IMR-90 (cell line): ENCODE data around the gene IFI44L. TPM values are rescaled to one million over a fixed set of nuclear protein-coding genes. Genes with fewer than 3 reads are reported as not detected.

Experiments used
- ATAC-seq: fragments of 200-7000 bp; cut with Tn5 transposase; 2 replicates; pipeline ENCODE4 v1.9.1; 2020; ENCODE audit warnings: low read depth, mild to moderate bottlenecking, moderate library complexity
- BruUV-seq: library from RNA; stranded (reverse); fragments of 400-500 nt; replicated peaks from 2 replicates; lab custom pipeline; 2021; lab: Mats Ljungman, UMichigan
- CTCF ChIA-PET: fragments of 300-600 bp; formaldehyde crosslinking; extraction: SDS; loops from one replicate; lab custom pipeline; 2021; ENCODE audit warnings: antibody characterized with exemption; lab: Yijun Ruan, JAX
- POLR2A ChIA-PET: fragments of 300-600 bp; sonication (Branson Sonifier 250); formaldehyde crosslinking; loops from one replicate; lab custom pipeline; 2022; ENCODE audit warnings: antibody characterized with exemption; ENCODE audit not compliant: unreplicated experiment; lab: Charles Lee
- DNase-seq: peaks from one replicate; pipeline ENCODE4 v3.0.0; 2013
- H2AFZ ChIP-seq: replicated peaks from 2 replicates; pipeline ENCODE3; 2013; ENCODE audit warnings: low read length, mild to moderate bottlenecking; ENCODE audit not compliant: poor library complexity
- H2AK5ac ChIP-seq: 2 replicates; pipeline ENCODE4 v1.6.1; 2013; ENCODE audit warnings: low read depth, low read length, inconsistent platforms
- H2AK9ac ChIP-seq: replicated peaks from 2 replicates; pipeline ENCODE3; 2013; ENCODE audit warnings: mild to moderate bottlenecking, low read depth, low read length, moderate library complexity; ENCODE audit not compliant: poor library complexity
- H2BK120ac ChIP-seq: 2 replicates; pipeline ENCODE4 v1.6.1; 2013; ENCODE audit warnings: low read depth, low read length, inconsistent platforms
- H2BK15ac ChIP-seq: 3 replicates; pipeline ENCODE4 v1.6.1; 2013; ENCODE audit warnings: low read depth, low read length, inconsistent platforms
- H2BK20ac ChIP-seq: 2 replicates; pipeline ENCODE4 v1.6.1; 2013; ENCODE audit warnings: low read depth, mild to moderate bottlenecking, inconsistent platforms, low read length, moderate library complexity
- H2BK5ac ChIP-seq: 2 replicates; pipeline ENCODE4 v1.6.1; 2013; ENCODE audit warnings: mild to moderate bottlenecking, low read depth, low read length, inconsistent platforms; ENCODE audit not compliant: poor library complexity, severe bottlenecking
- H3K14ac ChIP-seq: replicated peaks from 2 replicates; pipeline ENCODE4 v1.6.1; 2013; ENCODE audit warnings: low read depth, low read length, inconsistent platforms
- H3K18ac ChIP-seq: 2 replicates; pipeline ENCODE4 v1.6.1; 2013; ENCODE audit warnings: low read depth, low read length, control low read depth
- H3K23ac ChIP-seq: 2 replicates; pipeline ENCODE4 v1.6.1; 2013; ENCODE audit warnings: low read depth, low read length, inconsistent platforms
- H3K27ac ChIP-seq: 2 replicates; pipeline ENCODE4 v1.5.1; 2013; ENCODE audit warnings: mild to moderate bottlenecking, control low read depth, low read length; ENCODE audit not compliant: insufficient read depth
- H3K27me3 ChIP-seq: 2 replicates; pipeline ENCODE4 v1.6.1; 2013; ENCODE audit warnings: low read length; ENCODE audit not compliant: control insufficient read depth, insufficient read depth
- H3K36me3 ChIP-seq: 2 replicates; pipeline ENCODE4 v1.6.1; 2013; ENCODE audit warnings: low read length, mixed read lengths; ENCODE audit not compliant: control insufficient read depth, insufficient read depth
- H3K4ac ChIP-seq: 2 replicates; pipeline ENCODE4 v1.6.1; 2013; ENCODE audit warnings: low read depth, low read length, inconsistent platforms
- H3K4me1 ChIP-seq: 2 replicates; pipeline ENCODE4 v1.6.1; 2013; ENCODE audit warnings: low read length, mixed read lengths; ENCODE audit not compliant: control insufficient read depth, insufficient read depth
- H3K4me2 ChIP-seq: 2 replicates; pipeline ENCODE4 v1.6.1; 2013; ENCODE audit warnings: low read depth, mild to moderate bottlenecking, control low read depth, low read length, moderate library complexity
- H3K4me3 ChIP-seq: 2 replicates; pipeline ENCODE4 v1.5.1; 2013; ENCODE audit warnings: low read depth, mild to moderate bottlenecking, control low read depth, low read length, moderate library complexity; ENCODE audit not compliant: insufficient read depth
- H3K56ac ChIP-seq: 2 replicates; pipeline ENCODE4 v1.6.1; 2013; ENCODE audit warnings: low read length, inconsistent platforms; ENCODE audit not compliant: insufficient read depth; ENCODE audit errors: extremely low read depth
- H3K79me1 ChIP-seq, 2 experiments: 2 replicates each; pipeline ENCODE4 v1.6.1; 2013; ENCODE audit warnings: low read length in 2 of 2, inconsistent platforms in 1 of 2, low read depth in 1 of 2
- H3K9ac ChIP-seq: 2 replicates; pipeline ENCODE4 v1.6.1; 2013; ENCODE audit warnings: low read depth, low read length, control low read depth
- H3K9me1 ChIP-seq: 2 replicates; pipeline ENCODE4 v1.6.1; 2013; ENCODE audit warnings: low read length, inconsistent platforms; ENCODE audit not compliant: insufficient read depth
- H3K9me3 ChIP-seq: 2 replicates; pipeline ENCODE4 v1.6.1; 2013; ENCODE audit warnings: low read length; ENCODE audit not compliant: control insufficient read depth, insufficient read depth
- H4K20me1 ChIP-seq: 2 replicates; pipeline ENCODE4 v1.6.1; 2013; ENCODE audit warnings: low read length, inconsistent platforms; ENCODE audit not compliant: insufficient read depth
- H4K5ac ChIP-seq: 2 replicates; pipeline ENCODE4 v1.6.1; 2013; ENCODE audit warnings: mild to moderate bottlenecking, low read depth, low read length, control low read depth
- H4K8ac ChIP-seq, 2 experiments: 2 replicates each; pipeline ENCODE4 v1.6.1; 2013; ENCODE audit warnings: low read depth in 2 of 2, low read length in 2 of 2, control low read depth in 1 of 2, inconsistent platforms in 1 of 2
- H4K91ac ChIP-seq: 2 replicates; pipeline ENCODE4 v1.6.1; 2013; ENCODE audit warnings: low read depth, low read length, inconsistent platforms; ENCODE audit not compliant: insufficient read depth
- CEBPB ChIP-seq: IDR thresholded peaks from 2 replicates; pipeline ENCODE4 v1.6.1; 2012; ENCODE audit warnings: low read depth, low read length, improper control_type of control experiment
- RAD21 ChIP-seq: IDR thresholded peaks from 2 replicates; pipeline ENCODE4 v1.6.1; 2012; ENCODE audit warnings: low read length, improper control_type of control experiment
- dilution Hi-C: fragments of 300-500 bp; cut with HindIII; formaldehyde crosslinking; loops from one replicate; pipeline ENCODE4 v1.14.3; 2018; ENCODE audit warnings: low sequenced_read_pairs; ENCODE audit not compliant: unreplicated experiment
- in situ Hi-C: fragments of 300-500 bp; cut with MboI; formaldehyde crosslinking; loops from 3 replicates; pipeline ENCODE4 v1.14.3; 2019; ENCODE audit warnings: low sequenced_read_pairs, inconsistent platforms, mixed read lengths
- intact Hi-C: fragments of 100-400 bp; cut with micrococcal nuclease; formaldehyde crosslinking; loops from 2 replicates; pipeline ENCODE4 v1.10.0; 2022
- polyA plus RNA-seq, 3 experiments: library from polyadenylated mRNA; depleted of rRNA; stranded (reverse); fragments of >200 nt; gene quantifications; 2 replicates each; pipeline ENCODE4 v1.2.3, GENCODE V29; 2012; ENCODE audit warnings: low replicate concordance in 1 of 3
- total RNA-seq: library from RNA; depleted of rRNA; stranded (reverse); fragments of >200 nt; gene quantifications from 2 replicates; pipeline ENCODE4 v1.2.3, GENCODE V29; 2012
- TF ChIP-seq, protein P1 (sequence below): fragments of 150-350 bp; IDR thresholded peaks from 2 replicates; pipeline ENCODE4 v1.6.1; 2016; ENCODE audit warnings: low read depth, mild to moderate bottlenecking, low read length, moderate library complexity, borderline replicate concordance
- TF ChIP-seq, protein P2 (sequence below): conservative IDR thresholded peaks from 2 replicates; pipeline ENCODE4 v1.5.1; 2012; ENCODE audit warnings: mild to moderate bottlenecking, low read depth, low read length, improper control_type of control experiment

Gene IFI44L
- total and polyA plus RNA-seq, 2 of the 4 experiments (the other 2 are of a cell fraction) = 0.18 to 0.19 TPM

DNA sequence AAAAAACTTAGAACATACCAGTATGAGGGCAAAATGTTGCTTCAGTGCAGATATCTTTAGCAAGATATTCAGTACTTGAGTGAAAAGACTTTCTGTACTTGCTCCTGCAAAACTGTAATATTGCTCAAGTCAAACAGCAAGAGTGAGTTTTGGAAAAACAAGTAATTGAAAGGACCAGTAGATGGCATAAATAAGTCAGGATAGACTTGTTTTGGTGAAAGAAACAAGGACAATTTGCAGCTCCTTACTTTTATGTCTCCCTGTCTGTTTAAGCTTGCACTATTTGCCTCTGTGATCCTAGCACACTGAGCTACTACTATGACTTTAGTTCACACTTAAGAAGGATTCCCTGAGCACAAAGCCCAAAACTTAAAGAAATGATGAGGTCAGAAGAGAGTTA, 68.4 kb downstream of the IFI44L start:
- BruUV-seq = no TSS peak
- TF ChIP-seq CEBPB = peak; percentile 14; the same call in 1 of the 2 replicates
- TF ChIP-seq, protein P1, sequence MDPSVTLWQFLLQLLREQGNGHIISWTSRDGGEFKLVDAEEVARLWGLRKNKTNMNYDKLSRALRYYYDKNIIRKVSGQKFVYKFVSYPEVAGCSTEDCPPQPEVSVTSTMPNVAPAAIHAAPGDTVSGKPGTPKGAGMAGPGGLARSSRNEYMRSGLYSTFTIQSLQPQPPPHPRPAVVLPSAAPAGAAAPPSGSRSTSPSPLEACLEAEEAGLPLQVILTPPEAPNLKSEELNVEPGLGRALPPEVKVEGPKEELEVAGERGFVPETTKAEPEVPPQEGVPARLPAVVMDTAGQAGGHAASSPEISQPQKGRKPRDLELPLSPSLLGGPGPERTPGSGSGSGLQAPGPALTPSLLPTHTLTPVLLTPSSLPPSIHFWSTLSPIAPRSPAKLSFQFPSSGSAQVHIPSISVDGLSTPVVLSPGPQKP = no peak
- TF ChIP-seq RAD21 = peak; percentile 54
- TF ChIP-seq, protein P2, sequence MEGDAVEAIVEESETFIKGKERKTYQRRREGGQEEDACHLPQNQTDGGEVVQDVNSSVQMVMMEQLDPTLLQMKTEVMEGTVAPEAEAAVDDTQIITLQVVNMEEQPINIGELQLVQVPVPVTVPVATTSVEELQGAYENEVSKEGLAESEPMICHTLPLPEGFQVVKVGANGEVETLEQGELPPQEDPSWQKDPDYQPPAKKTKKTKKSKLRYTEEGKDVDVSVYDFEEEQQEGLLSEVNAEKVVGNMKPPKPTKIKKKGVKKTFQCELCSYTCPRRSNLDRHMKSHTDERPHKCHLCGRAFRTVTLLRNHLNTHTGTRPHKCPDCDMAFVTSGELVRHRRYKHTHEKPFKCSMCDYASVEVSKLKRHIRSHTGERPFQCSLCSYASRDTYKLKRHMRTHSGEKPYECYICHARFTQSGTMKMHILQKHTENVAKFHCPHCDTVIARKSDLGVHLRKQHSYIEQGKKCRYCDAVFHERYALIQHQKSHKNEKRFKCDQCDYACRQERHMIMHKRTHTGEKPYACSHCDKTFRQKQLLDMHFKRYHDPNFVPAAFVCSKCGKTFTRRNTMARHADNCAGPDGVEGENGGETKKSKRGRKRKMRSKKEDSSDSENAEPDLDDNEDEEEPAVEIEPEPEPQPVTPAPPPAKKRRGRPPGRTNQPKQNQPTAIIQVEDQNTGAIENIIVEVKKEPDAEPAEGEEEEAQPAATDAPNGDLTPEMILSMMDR = peak; percentile 49
- no peaks in the 10 kb centered on the region for H3K9me1 ChIP-seq
- H3K4me3 ChIP-seq = no peak overlapping the region
- H4K8ac ChIP-seq = no peak overlapping the region; a peak in 1 of 4 replicates
- ATAC-seq = peak; percentile 70
- DNase-seq = peak; percentile 57
- no peaks in the 10 kb centered on the region for H3K9me3 ChIP-seq
- no peak overlapping the region for H2AK5ac ChIP-seq
- no peak overlapping the region for H2BK120ac ChIP-seq
- no peak overlapping the region for H3K18ac ChIP-seq
- H3K4me1 ChIP-seq = no peaks in the 10 kb centered on the region
- H3K36me3 ChIP-seq = no peaks in the 10 kb centered on the region
- no peak overlapping the region for H3K14ac ChIP-seq
- H3K27me3 ChIP-seq = no peaks in the 10 kb centered on the region
- H3K79me1 ChIP-seq = no peaks in the 10 kb centered on the region
- H3K56ac ChIP-seq = no peak overlapping the region
- no peak overlapping the region for H3K4ac ChIP-seq
- H3K9ac ChIP-seq = no peak overlapping the region
- no peak overlapping the region for H2BK5ac ChIP-seq
- in situ Hi-C loops (no loop called here), intact Hi-C loops (loop anchor here (5.0 kb wide), 2 partner anchors 149 to 509 kb away; no protein-coding TSS in a partner anchor), dilution Hi-C loops (no loop called here)
- H4K20me1 ChIP-seq = no peaks in the 10 kb centered on the region
- no peak overlapping the region for H2AK9ac ChIP-seq
- no peak overlapping the region for H3K23ac ChIP-seq
- H3K4me2 ChIP-seq = no peak overlapping the region
- ChIA-PET POLR2A (no interaction called here), CTCF (interaction anchor here (0.7 to 1.8 kb wide), 4 partner anchors 8 to 469 kb away, joined by 3 to 4 read pairs (median 3); no protein-coding TSS in a partner anchor)
- H4K5ac ChIP-seq = no peak overlapping the region
- no peak overlapping the region for H4K91ac ChIP-seq
- no peak overlapping the region for H2AFZ ChIP-seq
- no peak overlapping the region for H2BK20ac ChIP-seq
- no peak overlapping the region for H3K27ac ChIP-seq
- H2BK15ac ChIP-seq = no peak overlapping the region
